ENCODE measurements around the gene PROCR.
"Not testable (repeated sequence)": the region's sequence is repeated elsewhere in the genome, so short reads cannot be mapped to it uniquely, and the experiment has no call there.

PROCR gene

GRCh38 chr20:35190556-35190955 lies 18.7 kb downstream of the PROCR start:
- H3K27me3 ChIP-seq (ENCODE audit: insufficient read depth, low read length, poor library complexity, severe bottlenecking), result no peaks in the 10 kb centered on the region
- H3K9me3 ChIP-seq (ENCODE audit: insufficient read depth, low read depth, low read length), result no peaks in the 10 kb centered on the region
- no peak overlapping the region for H3K4me2 ChIP-seq (ENCODE audit: low read depth, low read length, poor library complexity, severe bottlenecking)
- H3K4me3 ChIP-seq (ENCODE audit: low read length, poor library complexity, severe bottlenecking), result no peak overlapping the region
- no peak for TF ChIP-seq CTCF (conservative IDR thresholded peaks at IDR 0.05; ENCODE audit: low read length)
- TF ChIP-seq EZH2phosphoT487 (IDR thresholded peaks at IDR 0.05; ENCODE audit: borderline replicate concordance), result no peak
- no peaks in the 10 kb centered on the region for H3F3A ChIP-seq (ENCODE audit: low read depth)
- H3K4me1 ChIP-seq (ENCODE audit: insufficient read depth, low read length, poor library complexity, severe bottlenecking), result no peaks in the 10 kb centered on the region
- H3K9me2 ChIP-seq (replicated peaks; ENCODE audit: low read depth, low read length), result no peaks in the 10 kb centered on the region
- no peaks in the 10 kb centered on the region for H3K36me3 ChIP-seq (ENCODE audit: insufficient read depth, low read length)
- H3K79me2 ChIP-seq (ENCODE audit: insufficient read depth, low read length), result no peaks in the 10 kb centered on the region
- H3K9ac ChIP-seq (ENCODE audit: low read depth, low read length, poor library complexity, severe bottlenecking), result no peak overlapping the region
- no peaks in the 10 kb centered on the region for H4K20me1 ChIP-seq (ENCODE audit: insufficient read depth, low read length, poor library complexity, severe bottlenecking)
- no peak overlapping the region for H2AFZ ChIP-seq (ENCODE audit: low read length)

GRCh38 chr20:35191419-35192117 lies 19.7 kb downstream of the PROCR start:
- H3K27me3 ChIP-seq (ENCODE audit: insufficient read depth, low read length, poor library complexity, severe bottlenecking), result no peaks in the 10 kb centered on the region
- no peak overlapping the region for H2AFZ ChIP-seq (ENCODE audit: low read length)
- H3K4me3 ChIP-seq (ENCODE audit: low read length, poor library complexity, severe bottlenecking), result no peak overlapping the region
- TF ChIP-seq EZH2phosphoT487 (IDR thresholded peaks at IDR 0.05; ENCODE audit: borderline replicate concordance), result no peak
- no peak for TF ChIP-seq CTCF (conservative IDR thresholded peaks at IDR 0.05; ENCODE audit: low read length)
- H3K9ac ChIP-seq (ENCODE audit: low read depth, low read length, poor library complexity, severe bottlenecking), result no peak overlapping the region
- H3K4me2 ChIP-seq (ENCODE audit: low read depth, low read length, poor library complexity, severe bottlenecking), result no peak overlapping the region
- H3K9me2 ChIP-seq (replicated peaks; ENCODE audit: low read depth, low read length), result no peaks in the 10 kb centered on the region
- H3K36me3 ChIP-seq (ENCODE audit: insufficient read depth, low read length), result no peaks in the 10 kb centered on the region
- H3K9me3 ChIP-seq (ENCODE audit: insufficient read depth, low read depth, low read length), result 0 out of 2 replicates have a peak, but pooled peaks cover 5% of the 10 kb centered on the region
- no peaks in the 10 kb centered on the region for H3F3A ChIP-seq (ENCODE audit: low read depth)
- H3K4me1 ChIP-seq (ENCODE audit: insufficient read depth, low read length, poor library complexity, severe bottlenecking), result no peaks in the 10 kb centered on the region
- no peaks in the 10 kb centered on the region for H3K79me2 ChIP-seq (ENCODE audit: insufficient read depth, low read length)
- H4K20me1 ChIP-seq (ENCODE audit: insufficient read depth, low read length, poor library complexity, severe bottlenecking), result no peaks in the 10 kb centered on the region

- Histone ChIP-seq H3K9ac (ENCODE audit: low read depth, low read length, poor library complexity, severe bottlenecking) (no peak overlapping the region), H3F3A (ENCODE audit: low read depth) (no peaks in the 10 kb centered on the region), H3K9me2 (replicated peaks; ENCODE audit: low read depth, low read length) (no peaks in the 10 kb centered on the region), H4K20me1 (ENCODE audit: insufficient read depth, low read length, poor library complexity, severe bottlenecking) (no peaks in the 10 kb centered on the region), H3K4me1 (ENCODE audit: insufficient read depth, low read length, poor library complexity, severe bottlenecking) (no peaks in the 10 kb centered on the region), H2AFZ (ENCODE audit: low read length) (no peak overlapping the region), H3K9me3 (ENCODE audit: insufficient read depth, low read depth, low read length) (0 out of 2 replicates have a peak, but pooled peaks cover 6% of the 10 kb centered on the region), H3K79me2 (ENCODE audit: insufficient read depth, low read length) (no peaks in the 10 kb centered on the region), H3K4me3 (ENCODE audit: low read length, poor library complexity, severe bottlenecking) (no peak overlapping the region), H3K36me3 (ENCODE audit: insufficient read depth, low read length) (no peaks in the 10 kb centered on the region), H3K27me3 (ENCODE audit: insufficient read depth, low read length, poor library complexity, severe bottlenecking) (no peaks in the 10 kb centered on the region), H3K4me2 (ENCODE audit: low read depth, low read length, poor library complexity, severe bottlenecking) (no peak overlapping the region)
- TF ChIP-seq EZH2phosphoT487 (IDR thresholded peaks at IDR 0.05; ENCODE audit: borderline replicate concordance) (no peak), CTCF (conservative IDR thresholded peaks at IDR 0.05; ENCODE audit: low read length) (no peak)
Measured at GRCh38 chr20:35192118-35192872, 20.4 kb downstream of the PROCR start.

GRCh38 chr20:35193031-35193791 lies 21.3 kb downstream of the PROCR start:
- not testable (repeated sequence) for H3K4me1 ChIP-seq (ENCODE audit: insufficient read depth, low read length, poor library complexity, severe bottlenecking); H3F3A ChIP-seq (ENCODE audit: low read depth); H3K9me2 ChIP-seq (replicated peaks; ENCODE audit: low read depth, low read length); H3K36me3 ChIP-seq (ENCODE audit: insufficient read depth, low read length); H3K27me3 ChIP-seq (ENCODE audit: insufficient read depth, low read length, poor library complexity, severe bottlenecking); H2AFZ ChIP-seq (ENCODE audit: low read length); H3K79me2 ChIP-seq (ENCODE audit: insufficient read depth, low read length); H3K4me3 ChIP-seq (ENCODE audit: low read length, poor library complexity, severe bottlenecking); H4K20me1 ChIP-seq (ENCODE audit: insufficient read depth, low read length, poor library complexity, severe bottlenecking); H3K9ac ChIP-seq (ENCODE audit: low read depth, low read length, poor library complexity, severe bottlenecking); H3K9me3 ChIP-seq (ENCODE audit: insufficient read depth, low read depth, low read length); H3K4me2 ChIP-seq (ENCODE audit: low read depth, low read length, poor library complexity, severe bottlenecking)

All from Loucy (cell line).